ENCODE data around the gene UPK3B. TPM values are rescaled to one million over a fixed set of nuclear protein-coding genes. Genes with fewer than 3 reads are reported as not detected.
"Not testable (repeated sequence)": the region's sequence is repeated elsewhere in the genome, so short reads cannot be mapped to it uniquely, and the experiment has no call there.

UPK3B gene
- 6.0 and 14.6 TPM in 2 replicates for total RNA-seq (2022)
- Bru-seq, nascent RNA: percentile 43 among the genes with signal in this experiment
- percentile 58 among the genes with signal in this experiment for BruChase-seq, experiment 1, labeled RNA remaining after a 6-hour chase
- percentile 51 among the genes with signal in this experiment for BruChase-seq, experiment 2, labeled RNA remaining after a 2-hour chase
- long read RNA-seq, transcript UPK3B-203 (5 exons, 1,041 nt): major isoform, 5 of 13 reads
- long read RNA-seq, partial matches to known transcripts: 1 of 13 reads
- long read RNA-seq, other reads (novel, unspliced or antisense): 1 of 13 reads

DNA sequence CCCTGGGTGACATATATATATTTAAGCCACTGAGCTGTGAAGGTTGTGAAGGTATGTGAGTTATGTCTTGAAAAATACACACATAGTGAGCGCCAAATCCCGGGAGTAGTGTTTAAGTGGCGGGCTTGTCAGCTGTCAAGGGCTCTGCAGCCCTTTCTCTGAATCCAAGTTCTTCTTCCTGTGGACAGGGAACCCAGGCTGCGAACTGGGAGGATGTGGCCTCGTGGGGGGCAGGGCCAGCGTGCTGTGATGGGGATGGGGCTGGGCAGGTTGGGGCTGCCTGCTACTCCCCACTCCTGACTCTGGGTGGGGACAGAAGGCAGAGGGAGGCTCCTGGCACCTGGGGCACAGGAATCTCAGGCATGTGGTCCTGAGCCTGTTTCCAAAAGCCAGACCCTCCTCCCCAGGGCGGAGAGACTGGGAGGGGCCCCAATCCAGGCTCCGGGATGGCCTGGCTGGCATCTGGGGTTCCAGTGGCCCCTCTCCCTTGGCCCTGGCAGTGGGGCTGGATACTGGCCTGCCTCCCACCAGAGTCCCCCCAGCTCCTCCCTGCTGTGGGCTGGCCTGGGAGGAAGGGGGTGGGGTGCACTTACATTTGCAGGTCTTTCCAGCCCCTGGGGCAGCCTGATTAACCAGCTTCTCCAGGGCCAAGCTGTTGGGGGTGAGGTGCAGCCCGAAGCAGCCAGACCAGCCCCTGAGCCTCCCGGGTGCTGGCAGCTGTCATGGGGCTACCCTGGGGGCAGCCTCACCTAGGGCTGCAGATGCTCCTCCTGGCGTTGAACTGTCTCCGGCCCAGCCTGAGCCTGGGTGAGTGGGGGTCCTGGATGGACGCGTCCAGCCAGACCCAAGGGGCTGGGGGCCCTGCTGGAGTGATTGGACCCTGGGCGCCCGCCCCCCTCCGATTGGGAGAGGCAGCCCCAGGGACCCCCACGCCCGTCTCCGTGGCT, at the start of gene UPK3B:
Gene UPK3B (plus strand): TSS at position 622 of the 947 bp plus-strand sequence. CDS start 101 bp downstream, at position 723.
- intact Hi-C loops (cut with micrococcal nuclease; ENCODE audit: unreplicated experiment): no loop called here
- Mint-ChIP-seq H3K27me3 (ENCODE audit: unreplicated experiment) (no peaks in the 10 kb centered on the region), H3K4me1 (ENCODE audit: low read depth, unreplicated experiment) (no peaks in the 10 kb centered on the region), H3K27ac (ENCODE audit: unreplicated experiment) (no peak within 1 kb of the TSS), H3K4me3 (ENCODE audit: low read depth, unreplicated experiment) (no peak within 1 kb of the TSS), H3K9me3 (ENCODE audit: low read depth, unreplicated experiment) (no peaks in the 10 kb centered on the region), H3K36me3 (ENCODE audit: insufficient read depth, unreplicated experiment) (peaks cover 23% of the 10 kb centered on the region)
- DNase-seq: peak; percentile 63
- no TSS peak for BruUV-seq (replicated peaks)
- CTCF ChIA-PET: no interaction called here
- TF ChIP-seq, protein P1, sequence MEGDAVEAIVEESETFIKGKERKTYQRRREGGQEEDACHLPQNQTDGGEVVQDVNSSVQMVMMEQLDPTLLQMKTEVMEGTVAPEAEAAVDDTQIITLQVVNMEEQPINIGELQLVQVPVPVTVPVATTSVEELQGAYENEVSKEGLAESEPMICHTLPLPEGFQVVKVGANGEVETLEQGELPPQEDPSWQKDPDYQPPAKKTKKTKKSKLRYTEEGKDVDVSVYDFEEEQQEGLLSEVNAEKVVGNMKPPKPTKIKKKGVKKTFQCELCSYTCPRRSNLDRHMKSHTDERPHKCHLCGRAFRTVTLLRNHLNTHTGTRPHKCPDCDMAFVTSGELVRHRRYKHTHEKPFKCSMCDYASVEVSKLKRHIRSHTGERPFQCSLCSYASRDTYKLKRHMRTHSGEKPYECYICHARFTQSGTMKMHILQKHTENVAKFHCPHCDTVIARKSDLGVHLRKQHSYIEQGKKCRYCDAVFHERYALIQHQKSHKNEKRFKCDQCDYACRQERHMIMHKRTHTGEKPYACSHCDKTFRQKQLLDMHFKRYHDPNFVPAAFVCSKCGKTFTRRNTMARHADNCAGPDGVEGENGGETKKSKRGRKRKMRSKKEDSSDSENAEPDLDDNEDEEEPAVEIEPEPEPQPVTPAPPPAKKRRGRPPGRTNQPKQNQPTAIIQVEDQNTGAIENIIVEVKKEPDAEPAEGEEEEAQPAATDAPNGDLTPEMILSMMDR (IDR thresholded peaks at IDR 0.05; ENCODE audit: unreplicated experiment): no peak

DNA sequence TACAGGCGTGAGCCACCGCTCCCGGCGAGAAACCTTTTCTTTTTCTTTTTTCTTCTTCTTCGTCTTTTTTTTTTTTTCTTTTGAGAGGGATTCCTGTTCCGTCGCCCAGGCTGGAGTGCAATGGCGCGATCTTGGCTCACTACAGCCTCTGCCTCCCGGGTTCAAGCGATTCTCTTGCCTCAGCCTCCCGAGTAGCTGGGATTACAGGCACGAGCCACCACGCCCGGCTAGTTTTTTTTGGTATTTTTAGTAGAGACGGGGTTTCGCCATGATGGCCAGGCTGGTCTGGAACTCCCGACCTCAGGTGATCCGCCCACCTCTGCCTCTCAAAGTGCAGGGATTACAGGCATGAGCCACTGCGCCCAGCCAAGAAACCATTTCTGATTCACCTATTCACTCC, 49.6 kb upstream of the UPK3B start:
- H3K27me3 Mint-ChIP-seq (ENCODE audit: unreplicated experiment); H3K36me3 Mint-ChIP-seq (ENCODE audit: insufficient read depth, unreplicated experiment); H3K27ac Mint-ChIP-seq (ENCODE audit: unreplicated experiment); BruUV-seq (replicated peaks); CTCF ChIA-PET; H3K4me1 Mint-ChIP-seq (ENCODE audit: low read depth, unreplicated experiment); H3K4me3 Mint-ChIP-seq (ENCODE audit: low read depth, unreplicated experiment); H3K9me3 Mint-ChIP-seq (ENCODE audit: low read depth, unreplicated experiment); DNase-seq; intact Hi-C loops (cut with micrococcal nuclease; ENCODE audit: unreplicated experiment): not testable (repeated sequence)

DNA sequence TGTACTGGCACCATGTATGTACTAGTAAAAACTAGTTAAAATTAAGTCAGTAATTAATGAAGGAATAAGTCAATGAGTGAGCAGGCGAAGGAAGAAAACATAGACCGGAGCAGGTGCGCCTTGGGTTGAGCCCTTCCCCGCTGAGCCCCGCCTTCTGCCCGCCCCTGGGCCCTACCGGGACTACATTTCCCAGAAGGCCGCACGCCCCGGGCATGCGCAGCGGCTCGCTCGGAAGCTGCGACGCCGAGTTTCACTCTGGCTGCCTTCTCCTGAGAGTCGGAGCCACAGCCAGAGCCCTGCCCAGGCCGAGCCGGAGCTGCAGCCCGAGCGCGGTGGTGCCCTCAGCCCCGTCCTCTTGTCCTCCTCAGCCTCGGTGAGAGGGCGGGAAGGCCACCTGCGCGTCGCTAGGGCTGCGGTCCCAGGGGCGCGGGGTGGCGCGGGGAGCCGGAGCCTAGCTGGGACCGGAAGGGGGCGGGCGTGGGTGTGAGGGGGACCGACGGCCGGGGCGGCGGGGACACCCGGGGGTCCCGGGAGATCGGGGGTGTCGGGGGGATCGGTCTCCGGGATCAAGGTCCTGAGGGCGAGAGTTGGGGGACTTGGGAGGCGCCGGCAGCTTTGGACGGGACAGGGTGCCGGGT, 48.8 kb upstream of the UPK3B start, which contains the start of gene DTX2:
Gene DTX2 (plus strand): TSS at position 246 of the 638 bp plus-strand sequence. CDS start 18,801 bp downstream, outside the sequence.
- H3K4me3 Mint-ChIP-seq (ENCODE audit: low read depth, unreplicated experiment): peak within 1 kb of the TSS; percentile 51
- H3K27ac Mint-ChIP-seq (ENCODE audit: unreplicated experiment); CTCF ChIA-PET; H3K9me3 Mint-ChIP-seq (ENCODE audit: low read depth, unreplicated experiment); H3K27me3 Mint-ChIP-seq (ENCODE audit: unreplicated experiment); H3K36me3 Mint-ChIP-seq (ENCODE audit: insufficient read depth, unreplicated experiment); intact Hi-C loops (cut with micrococcal nuclease; ENCODE audit: unreplicated experiment); H3K4me1 Mint-ChIP-seq (ENCODE audit: low read depth, unreplicated experiment); BruUV-seq (replicated peaks): not testable (repeated sequence)
- peak; percentile 25 for DNase-seq

DNA sequence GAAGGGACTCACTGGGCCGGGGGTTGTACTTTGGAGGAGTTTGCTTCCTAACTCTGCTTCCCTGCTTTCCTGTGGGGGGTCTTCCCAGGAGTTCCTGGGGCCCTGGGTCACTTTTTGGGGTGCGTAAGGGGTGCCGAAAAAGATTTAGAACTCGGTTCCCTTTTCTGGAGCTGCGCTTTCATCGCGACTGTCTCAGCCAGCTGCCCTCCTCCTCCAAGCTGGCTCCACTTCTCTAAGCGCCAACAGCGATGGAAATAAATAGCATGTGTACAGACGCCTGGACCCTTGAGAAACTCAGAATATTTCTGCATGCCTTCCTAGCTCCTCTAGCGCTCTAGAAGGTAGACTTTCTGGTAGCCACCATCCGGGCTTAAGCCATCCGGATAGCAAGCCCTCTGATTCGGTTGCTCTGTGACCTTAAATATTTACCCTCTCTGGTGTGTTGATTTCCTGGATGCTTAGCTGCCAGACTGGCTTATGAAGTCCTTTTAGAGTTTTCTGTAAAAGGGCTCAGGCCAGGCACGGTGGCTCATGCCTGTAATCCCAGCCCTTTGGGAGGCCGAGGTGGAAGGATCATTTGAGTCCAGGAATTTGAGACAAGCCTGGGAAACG, 48.0 kb upstream of the UPK3B start:
- CTCF ChIA-PET; intact Hi-C loops (cut with micrococcal nuclease; ENCODE audit: unreplicated experiment); H3K9me3 Mint-ChIP-seq (ENCODE audit: low read depth, unreplicated experiment); H3K4me1 Mint-ChIP-seq (ENCODE audit: low read depth, unreplicated experiment); H3K27ac Mint-ChIP-seq (ENCODE audit: unreplicated experiment); H3K36me3 Mint-ChIP-seq (ENCODE audit: insufficient read depth, unreplicated experiment); H3K27me3 Mint-ChIP-seq (ENCODE audit: unreplicated experiment); DNase-seq; H3K4me3 Mint-ChIP-seq (ENCODE audit: low read depth, unreplicated experiment); BruUV-seq (replicated peaks): not testable (repeated sequence)

DNA sequence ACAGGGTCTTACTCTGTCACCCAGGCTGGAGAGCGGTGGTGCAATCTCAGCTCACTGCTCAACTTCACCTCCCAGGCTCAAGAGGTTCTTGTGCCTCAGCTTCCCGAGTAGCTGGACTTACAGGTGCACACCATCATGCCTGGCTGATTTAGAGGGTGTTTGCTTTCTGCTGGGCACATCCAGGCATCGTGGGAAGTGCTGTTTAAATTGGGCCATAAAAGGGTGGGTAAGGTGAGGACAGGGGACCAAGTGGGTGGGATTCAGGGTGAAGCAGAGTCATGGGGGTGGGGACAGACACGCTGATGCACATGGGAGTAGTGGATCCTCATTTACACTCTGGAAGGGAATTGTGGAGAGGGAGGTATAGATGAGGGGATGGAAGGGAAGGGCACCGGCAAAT, 45.4 kb upstream of the UPK3B start:
- H3K36me3 Mint-ChIP-seq (ENCODE audit: insufficient read depth, unreplicated experiment); H3K27ac Mint-ChIP-seq (ENCODE audit: unreplicated experiment); intact Hi-C loops (cut with micrococcal nuclease; ENCODE audit: unreplicated experiment); CTCF ChIA-PET; DNase-seq; H3K4me1 Mint-ChIP-seq (ENCODE audit: low read depth, unreplicated experiment); BruUV-seq (replicated peaks); H3K4me3 Mint-ChIP-seq (ENCODE audit: low read depth, unreplicated experiment); H3K27me3 Mint-ChIP-seq (ENCODE audit: unreplicated experiment); H3K9me3 Mint-ChIP-seq (ENCODE audit: low read depth, unreplicated experiment): not testable (repeated sequence)

DNA sequence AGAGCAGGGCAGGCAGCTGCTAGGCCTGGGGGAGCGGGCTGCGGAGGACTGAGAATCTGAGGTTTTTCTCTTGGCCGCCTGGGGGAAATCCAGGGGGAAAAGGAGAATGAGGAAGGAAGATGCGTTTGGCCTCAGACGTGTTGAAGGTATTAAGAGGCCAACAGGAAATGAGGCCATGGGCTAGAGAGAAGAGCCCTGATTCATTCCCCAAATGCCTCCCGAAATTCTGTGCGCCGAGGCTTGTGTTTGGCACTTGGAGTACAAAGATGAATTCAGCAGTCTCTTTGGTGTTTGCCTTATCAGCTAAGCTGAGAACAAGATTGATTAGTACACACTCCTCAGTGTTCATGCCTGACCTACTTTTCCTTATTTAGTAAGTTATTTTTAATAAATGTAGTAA, 44.4 kb upstream of the UPK3B start:
- not testable (repeated sequence) for H3K4me1 Mint-ChIP-seq (ENCODE audit: low read depth, unreplicated experiment); H3K27me3 Mint-ChIP-seq (ENCODE audit: unreplicated experiment)

DNA sequence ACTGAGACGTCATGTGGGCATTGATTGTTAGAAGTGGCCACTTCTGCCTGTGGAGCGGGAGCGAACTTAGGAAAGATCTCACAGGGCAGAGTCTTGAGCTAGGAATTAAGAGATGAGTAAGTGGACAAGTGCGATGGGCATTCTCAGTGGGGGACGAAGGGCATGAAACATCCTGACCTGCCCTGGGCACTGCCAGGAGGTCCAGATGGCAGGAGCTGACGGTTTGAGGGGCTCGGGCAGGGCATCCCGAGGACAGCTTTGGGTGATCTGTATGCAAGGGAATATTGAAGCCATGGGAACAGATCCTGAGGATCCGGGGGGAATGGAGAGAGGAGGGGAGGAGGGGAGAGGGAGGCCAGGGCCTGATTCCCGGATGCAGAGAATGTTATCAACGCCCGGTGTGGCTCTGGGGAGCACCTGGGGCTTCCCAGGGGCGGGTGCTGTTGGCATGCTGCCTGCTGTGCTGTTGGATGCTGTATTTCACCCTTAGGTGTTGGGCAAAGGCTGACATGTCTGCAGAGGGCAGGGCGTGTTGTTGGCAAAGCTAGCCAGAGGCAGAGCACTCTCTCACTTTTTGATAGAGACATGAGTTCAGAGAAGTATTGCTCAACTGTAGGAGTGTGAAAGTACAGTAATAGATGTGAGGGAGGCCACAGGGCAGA, 42.5 kb upstream of the UPK3B start:
- intact Hi-C loops (cut with micrococcal nuclease; ENCODE audit: unreplicated experiment); H3K27me3 Mint-ChIP-seq (ENCODE audit: unreplicated experiment); H3K9me3 Mint-ChIP-seq (ENCODE audit: low read depth, unreplicated experiment); H3K36me3 Mint-ChIP-seq (ENCODE audit: insufficient read depth, unreplicated experiment); CTCF ChIA-PET; H3K4me3 Mint-ChIP-seq (ENCODE audit: low read depth, unreplicated experiment); H3K27ac Mint-ChIP-seq (ENCODE audit: unreplicated experiment); H3K4me1 Mint-ChIP-seq (ENCODE audit: low read depth, unreplicated experiment); BruUV-seq (replicated peaks): not testable (repeated sequence)
- DNase-seq: peak; percentile 67

More for the DNA sequence above, 44.4 kb upstream of the UPK3B start:
- H3K27ac Mint-ChIP-seq (ENCODE audit: unreplicated experiment); intact Hi-C loops (cut with micrococcal nuclease; ENCODE audit: unreplicated experiment); CTCF ChIA-PET; H3K36me3 Mint-ChIP-seq (ENCODE audit: insufficient read depth, unreplicated experiment); H3K9me3 Mint-ChIP-seq (ENCODE audit: low read depth, unreplicated experiment); H3K4me3 Mint-ChIP-seq (ENCODE audit: low read depth, unreplicated experiment); DNase-seq; BruUV-seq (replicated peaks): not testable (repeated sequence)

DNA sequence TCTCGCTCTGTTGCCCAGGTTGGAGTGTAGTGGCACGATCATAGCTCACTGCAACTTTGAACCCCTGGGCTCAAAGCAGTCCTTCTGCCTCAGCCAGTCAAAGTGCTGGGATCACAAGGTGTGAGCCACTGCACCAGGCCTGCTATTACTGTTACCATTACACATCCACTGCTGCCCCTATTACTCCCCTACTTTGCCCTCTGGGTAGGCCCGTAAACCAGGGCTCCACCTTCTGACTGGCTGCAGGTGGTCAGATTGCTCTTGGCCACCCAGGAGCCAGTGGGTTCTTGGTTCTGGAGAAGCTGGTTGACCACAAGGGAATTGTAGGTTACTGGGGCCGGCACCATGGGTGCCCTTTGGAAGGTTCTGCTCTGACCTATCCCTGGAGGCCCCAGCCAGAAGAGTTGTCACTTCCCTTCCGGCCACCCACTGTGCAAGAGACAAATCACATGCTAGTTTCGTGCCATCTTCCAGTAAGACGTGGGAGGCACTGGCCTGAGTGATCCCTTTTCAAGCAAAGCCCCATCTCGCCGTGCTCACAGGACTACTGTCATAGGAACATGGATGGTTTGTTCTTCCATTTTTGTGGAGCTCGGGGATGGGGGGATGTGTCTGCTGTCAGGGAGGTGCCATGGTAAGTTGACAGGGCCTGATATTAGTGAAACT, 38.7 kb upstream of the UPK3B start:
- H3K4me3 Mint-ChIP-seq (ENCODE audit: low read depth, unreplicated experiment); BruUV-seq (replicated peaks); H3K36me3 Mint-ChIP-seq (ENCODE audit: insufficient read depth, unreplicated experiment); H3K9me3 Mint-ChIP-seq (ENCODE audit: low read depth, unreplicated experiment); H3K27ac Mint-ChIP-seq (ENCODE audit: unreplicated experiment); CTCF ChIA-PET; intact Hi-C loops (cut with micrococcal nuclease; ENCODE audit: unreplicated experiment); DNase-seq; H3K27me3 Mint-ChIP-seq (ENCODE audit: unreplicated experiment); H3K4me1 Mint-ChIP-seq (ENCODE audit: low read depth, unreplicated experiment): not testable (repeated sequence)
